ENCODE measurements around the gene MEX3C.

MEX3C gene

GRCh38 chr18:51128533-51128932 is 68.9 kb downstream of the MEX3C start:
- DNase-seq (ENCODE audit: low read depth): no peak
- TF ChIP-seq POLR2A (IDR thresholded peaks at IDR 0.05; ENCODE audit: extremely low read depth, insufficient read length) (no peak), MYC (IDR thresholded peaks at IDR 0.05; ENCODE audit: low read depth, low read length) (no peak), MAX (IDR thresholded peaks at IDR 0.05; ENCODE audit: low read depth, low read length) (no peak), CTCF (IDR thresholded peaks at IDR 0.05; ENCODE audit: low read depth, low read length) (no peak)
- no peak overlapping the region for H3K4me3 ChIP-seq (ENCODE audit: low read depth, low read length)

GRCh38 chr18:51127664-51128063 is 69.8 kb downstream of the MEX3C start:
- no peak for DNase-seq (ENCODE audit: low read depth)
- no peak overlapping the region for H3K4me3 ChIP-seq (ENCODE audit: low read depth, low read length)
- TF ChIP-seq CTCF (IDR thresholded peaks at IDR 0.05; ENCODE audit: low read depth, low read length) (no peak), POLR2A (IDR thresholded peaks at IDR 0.05; ENCODE audit: extremely low read depth, insufficient read length) (no peak), MYC (IDR thresholded peaks at IDR 0.05; ENCODE audit: low read depth, low read length) (no peak), MAX (IDR thresholded peaks at IDR 0.05; ENCODE audit: low read depth, low read length) (no peak)

DNA sequence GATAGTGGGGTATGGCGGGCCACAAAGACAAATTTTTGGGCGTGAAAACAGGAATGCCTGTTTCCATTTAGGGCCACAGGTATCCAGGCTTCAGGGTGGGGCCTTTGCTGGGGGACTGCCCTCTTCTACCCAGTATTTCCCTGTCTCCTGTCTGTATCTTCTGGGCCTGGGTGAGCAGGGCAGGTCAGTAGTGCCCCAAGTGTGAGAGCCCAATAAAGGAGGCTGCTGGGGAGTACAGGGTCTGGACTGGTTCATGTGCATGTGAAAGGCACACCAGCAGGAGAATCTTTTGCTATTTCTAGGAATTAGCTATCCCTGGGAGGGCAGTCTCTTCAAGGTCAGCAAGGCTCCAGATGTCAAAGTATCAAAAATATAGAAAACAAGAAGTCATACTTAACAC is 71.5 kb downstream of the MEX3C start:
- DNase-seq (ENCODE audit: low read depth): no peak
- H3K4me3 ChIP-seq (ENCODE audit: low read depth, low read length): no peak overlapping the region
- TF ChIP-seq POLR2A (IDR thresholded peaks at IDR 0.05; ENCODE audit: extremely low read depth, insufficient read length): no peak
- no peak for TF ChIP-seq MYC (IDR thresholded peaks at IDR 0.05; ENCODE audit: low read depth, low read length)
- TF ChIP-seq CTCF (IDR thresholded peaks at IDR 0.05; ENCODE audit: low read depth, low read length): no peak
- TF ChIP-seq MAX (IDR thresholded peaks at IDR 0.05; ENCODE audit: low read depth, low read length): no peak
